ENCODE data around the gene S100P.

Gene S100P

GRCh38 chr4:6697131-6697530 lies 3.5 kb downstream of the S100P start:
- DNase-seq (ENCODE audit: low spot score): no peak

GRCh38 chr4:6699388-6699787 lies 5.7 kb downstream of the S100P start:
- DNase-seq (ENCODE audit: low spot score): no peak

GRCh38 chr4:6699903-6700302 lies 6.2 kb downstream of the S100P start:
- DNase-seq (ENCODE audit: low spot score): no peak

GRCh38 chr4:6701371-6701770 lies 7.7 kb downstream of the S100P start:
- no peak for DNase-seq (ENCODE audit: low spot score)

- DNase-seq (ENCODE audit: low spot score): no peak
Observed at GRCh38 chr4:6702761-6703160, 9.1 kb downstream of the S100P start.

GRCh38 chr4:6703786-6704185 lies 10.1 kb downstream of the S100P start:
- DNase-seq (ENCODE audit: low spot score): no peak

- DNase-seq (ENCODE audit: low spot score): no peak
Observed at GRCh38 chr4:6705646-6706045, 12.0 kb downstream of the S100P start.

- DNase-seq (ENCODE audit: low spot score): no peak
Observed at GRCh38 chr4:6706173-6706572, 12.5 kb downstream of the S100P start.

- DNase-seq (ENCODE audit: low spot score): peak; percentile 87
Observed at GRCh38 chr4:6709230-6710114, 15.8 kb downstream of the S100P start, which contains the start of gene MRFAP1L1. MRFAP1L1 (minus strand) TSS chr4:6709865; CDS start chr4:6709629, 236 bp downstream.

GRCh38 chr4:6710282-6710681 lies 16.6 kb downstream of the S100P start:
- no peak for DNase-seq (ENCODE audit: low spot score)

GRCh38 chr4:6710996-6711395 lies 17.3 kb downstream of the S100P start:
- DNase-seq (ENCODE audit: low spot score): no peak

GRCh38 chr4:6714954-6715353 lies 21.3 kb downstream of the S100P start:
- DNase-seq (ENCODE audit: low spot score): no peak

GRCh38 chr4:6715704-6716017 lies 22.0 kb downstream of the S100P start:
- DNase-seq (ENCODE audit: low spot score): no peak

GRCh38 chr4:6716018-6716911 lies 22.6 kb downstream of the S100P start, which contains the start of gene BLOC1S4:
BLOC1S4 (plus strand) TSS chr4:6716174; CDS start chr4:6716210, 36 bp downstream.
- DNase-seq (ENCODE audit: low spot score): peak; percentile 91

- no peak for DNase-seq (ENCODE audit: low spot score)
Observed at GRCh38 chr4:6716958-6717655, 23.4 kb downstream of the S100P start.

- no peak for DNase-seq (ENCODE audit: low spot score)
Observed at GRCh38 chr4:6718932-6719610, 25.4 kb downstream of the S100P start.

- DNase-seq (ENCODE audit: low spot score): no peak
Observed at GRCh38 chr4:6719611-6720179, 26.0 kb downstream of the S100P start.

GRCh38 chr4:6720202-6720699 lies 26.6 kb downstream of the S100P start:
- peak; percentile 86 for DNase-seq (ENCODE audit: low spot score)

- DNase-seq (ENCODE audit: low spot score): no peak
Observed at GRCh38 chr4:6721121-6721520, 27.4 kb downstream of the S100P start.

GRCh38 chr4:6722891-6723290 lies 29.2 kb downstream of the S100P start:
- DNase-seq (ENCODE audit: low spot score): no peak

GRCh38 chr4:6723851-6724250 lies 30.2 kb downstream of the S100P start:
- no peak for DNase-seq (ENCODE audit: low spot score)
